Right forelimb (tissue), 1 donor: ENCODE data around the gene F7.
"Not testable (repeated sequence)": the region's sequence is repeated elsewhere in the genome, so short reads cannot be mapped to it uniquely, and the experiment has no call there.

Source experiments
- DNase-seq: peaks from one replicate; pipeline ENCODE4 v3.0.0-alpha.2; 2018

The F7 gene

DNA sequence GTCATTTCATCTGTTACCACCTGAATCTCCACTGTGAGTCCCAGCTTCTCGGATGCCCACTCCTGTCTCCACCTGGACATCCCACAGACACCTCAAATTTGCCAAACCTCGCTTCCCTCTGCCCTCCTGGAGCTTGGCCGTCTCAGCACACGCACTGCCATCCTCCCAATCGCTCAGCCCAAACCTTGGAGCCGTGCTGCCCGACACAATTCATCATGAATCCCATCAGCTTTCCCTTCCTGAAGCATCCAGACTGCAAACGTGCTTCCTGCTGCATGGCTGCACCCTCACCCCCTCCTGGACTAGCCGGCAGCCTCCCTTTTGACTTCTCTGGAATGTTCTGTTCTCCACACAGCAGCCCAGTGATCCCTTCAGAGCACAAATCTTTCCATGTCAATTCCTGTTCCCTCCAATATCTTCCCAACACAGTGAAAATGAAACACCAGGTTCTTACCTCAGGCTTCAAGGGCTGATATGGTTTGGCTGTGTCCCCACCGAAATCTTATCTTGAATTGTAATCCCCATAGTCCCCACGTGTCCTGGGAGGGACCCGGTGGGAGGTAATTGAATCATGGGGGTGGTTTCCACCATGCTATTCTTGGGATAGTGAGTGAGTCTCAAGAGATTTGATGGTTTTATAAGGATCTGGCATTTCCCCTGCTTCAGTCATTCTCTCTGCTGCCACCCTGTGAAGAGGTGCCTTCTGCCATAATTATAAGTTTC, 51.8 kb downstream of the F7 start:
- no peak for DNase-seq

DNA sequence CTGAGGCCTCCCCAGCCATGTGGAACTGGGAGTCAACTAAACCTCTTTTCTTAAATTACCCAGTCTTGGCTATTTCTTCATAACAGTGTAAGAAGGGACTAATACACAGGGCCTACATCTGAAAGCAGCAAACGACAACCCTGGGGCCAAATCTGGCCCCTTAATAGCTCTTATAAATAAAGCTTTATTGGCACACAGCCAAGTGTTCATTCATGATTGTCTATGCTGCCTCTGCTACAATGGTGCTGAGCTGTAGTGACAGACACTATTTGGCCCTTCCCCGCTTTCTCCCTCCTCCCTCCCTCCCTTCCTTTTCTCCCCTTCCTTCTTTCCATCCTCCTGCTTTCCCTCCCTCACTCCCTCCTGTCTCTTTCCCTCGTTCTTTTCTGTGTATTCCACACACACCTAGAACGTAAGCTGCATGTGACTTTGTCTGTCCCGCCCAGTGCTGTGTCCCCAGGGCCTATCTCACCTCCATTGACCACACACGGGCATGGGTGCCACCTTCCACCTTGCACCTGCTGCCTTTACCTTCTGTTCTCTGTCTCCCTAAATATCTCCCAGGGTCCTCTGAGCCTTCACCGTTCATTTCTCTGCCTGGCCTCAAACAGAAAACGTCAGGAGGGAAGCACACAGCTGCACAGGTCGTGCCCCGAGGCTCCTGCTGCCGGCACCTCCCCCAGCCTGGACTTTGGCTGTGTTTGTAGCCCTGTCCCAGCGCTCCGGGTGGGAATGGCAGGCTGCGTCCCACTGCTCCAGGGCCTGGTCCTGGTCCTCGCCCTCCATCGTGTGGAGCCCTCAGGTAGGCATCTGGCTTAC, 52.5 kb downstream of the F7 start, which contains the start of gene PROZ:
Gene PROZ, plus strand, starts transcription at position 720 of the 819 bp plus-strand sequence. Its CDS starts 13 bp downstream, at position 733.
- DNase-seq: no peak

DNA sequence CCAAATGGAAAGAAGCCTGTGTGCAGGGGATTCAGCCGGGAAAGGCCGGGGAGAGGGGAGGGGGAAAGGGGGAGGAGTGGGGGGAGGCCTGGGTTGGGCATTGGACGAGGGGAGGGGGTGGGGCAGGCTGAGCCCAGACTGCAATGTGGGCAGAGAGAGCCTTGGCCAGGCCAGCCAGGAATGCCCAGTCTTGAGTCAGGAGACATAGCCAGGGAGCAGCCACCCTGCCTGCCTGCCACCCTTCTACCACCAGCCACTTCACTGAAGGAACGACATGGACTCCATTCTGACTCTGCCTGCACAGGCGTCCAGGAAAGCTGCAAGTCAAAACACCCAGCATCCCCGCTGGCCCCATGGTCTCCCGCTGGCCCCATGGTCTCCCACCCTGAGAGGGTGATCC, 53.4 kb downstream of the F7 start:
- no peak for DNase-seq

DNA sequence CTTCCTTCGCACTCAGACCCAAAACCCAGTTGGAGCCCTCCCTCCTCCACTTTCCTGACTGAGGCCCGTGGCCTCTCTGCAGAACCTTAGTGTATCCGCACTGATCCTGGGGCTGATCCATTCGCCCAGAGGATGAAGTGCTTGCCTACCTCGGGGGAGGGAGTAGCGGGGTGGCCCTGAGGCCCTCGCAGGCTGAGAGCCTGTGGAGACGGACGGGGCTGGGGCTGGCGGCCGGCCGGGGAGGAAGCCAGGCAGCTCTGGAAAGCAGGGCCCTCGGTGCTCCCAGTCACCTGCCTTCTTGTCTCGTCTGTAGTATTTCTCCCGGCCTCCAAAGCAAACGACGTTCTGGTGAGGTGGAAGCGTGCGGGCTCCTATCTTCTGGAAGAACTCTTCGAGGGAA, 54.1 kb downstream of the F7 start:
- no peak for DNase-seq

DNA sequence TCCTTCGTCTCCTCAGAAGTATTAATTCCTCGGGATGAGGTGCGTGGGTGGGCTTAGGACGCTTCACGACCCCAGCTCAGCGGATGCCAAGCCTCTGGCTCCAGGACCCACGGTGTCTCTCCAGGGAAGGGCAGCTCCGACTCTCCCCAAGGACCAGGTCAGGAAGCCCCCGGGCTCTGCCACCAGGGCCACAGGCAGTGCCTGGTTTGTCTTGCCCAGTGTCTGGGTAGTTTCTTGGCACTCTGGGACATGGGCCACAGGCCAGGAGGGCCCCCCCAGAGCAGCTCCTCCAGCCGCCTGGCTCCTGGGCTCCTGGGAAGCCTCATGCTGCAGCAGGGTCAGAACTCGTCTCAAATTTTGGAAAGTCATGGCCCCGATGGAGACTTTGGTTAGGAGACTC, 55.4 kb downstream of the F7 start:
- DNase-seq: no peak

DNA sequence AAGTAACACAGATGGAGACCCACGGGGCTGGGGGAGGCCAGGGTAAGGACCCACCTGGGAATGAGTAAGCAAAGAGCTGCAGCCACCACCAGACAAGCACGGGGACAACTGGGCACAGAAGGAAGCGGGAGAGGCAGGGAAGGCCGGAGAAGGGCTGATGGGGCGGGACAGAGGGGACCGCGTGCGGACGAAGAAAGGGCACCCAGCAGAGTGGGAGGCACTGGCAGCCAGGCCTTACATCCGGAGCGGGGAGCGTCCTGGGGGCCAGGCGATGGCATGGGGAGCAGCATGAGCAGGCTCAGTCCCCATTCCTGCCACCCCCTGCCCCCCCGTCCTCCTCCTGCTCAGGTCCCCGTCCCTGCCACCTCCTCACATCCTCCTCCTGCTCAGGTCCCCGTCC, 55.8 kb downstream of the F7 start:
- no peak for DNase-seq

DNA sequence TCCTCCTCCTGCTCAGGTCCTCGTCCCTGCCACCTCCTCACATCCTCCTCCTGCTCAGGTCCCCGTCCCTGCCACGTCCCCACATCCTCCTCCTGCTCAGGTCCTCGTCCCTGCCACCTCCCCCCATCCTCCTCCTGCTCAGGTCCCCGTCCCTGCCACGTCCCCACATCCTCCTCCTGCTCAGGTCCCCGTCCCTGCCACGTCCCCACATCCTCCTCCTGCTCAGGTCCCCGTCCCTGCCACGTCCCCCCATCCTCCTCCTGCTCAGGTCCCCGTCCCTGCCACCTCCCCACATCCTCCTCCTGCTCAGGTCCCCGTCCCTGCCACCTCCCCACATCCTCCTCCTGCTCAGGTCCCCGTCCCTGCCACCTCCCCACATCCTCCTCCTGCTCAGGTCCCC, 56.4 kb downstream of the F7 start:
- DNase-seq: not testable (repeated sequence)

DNA sequence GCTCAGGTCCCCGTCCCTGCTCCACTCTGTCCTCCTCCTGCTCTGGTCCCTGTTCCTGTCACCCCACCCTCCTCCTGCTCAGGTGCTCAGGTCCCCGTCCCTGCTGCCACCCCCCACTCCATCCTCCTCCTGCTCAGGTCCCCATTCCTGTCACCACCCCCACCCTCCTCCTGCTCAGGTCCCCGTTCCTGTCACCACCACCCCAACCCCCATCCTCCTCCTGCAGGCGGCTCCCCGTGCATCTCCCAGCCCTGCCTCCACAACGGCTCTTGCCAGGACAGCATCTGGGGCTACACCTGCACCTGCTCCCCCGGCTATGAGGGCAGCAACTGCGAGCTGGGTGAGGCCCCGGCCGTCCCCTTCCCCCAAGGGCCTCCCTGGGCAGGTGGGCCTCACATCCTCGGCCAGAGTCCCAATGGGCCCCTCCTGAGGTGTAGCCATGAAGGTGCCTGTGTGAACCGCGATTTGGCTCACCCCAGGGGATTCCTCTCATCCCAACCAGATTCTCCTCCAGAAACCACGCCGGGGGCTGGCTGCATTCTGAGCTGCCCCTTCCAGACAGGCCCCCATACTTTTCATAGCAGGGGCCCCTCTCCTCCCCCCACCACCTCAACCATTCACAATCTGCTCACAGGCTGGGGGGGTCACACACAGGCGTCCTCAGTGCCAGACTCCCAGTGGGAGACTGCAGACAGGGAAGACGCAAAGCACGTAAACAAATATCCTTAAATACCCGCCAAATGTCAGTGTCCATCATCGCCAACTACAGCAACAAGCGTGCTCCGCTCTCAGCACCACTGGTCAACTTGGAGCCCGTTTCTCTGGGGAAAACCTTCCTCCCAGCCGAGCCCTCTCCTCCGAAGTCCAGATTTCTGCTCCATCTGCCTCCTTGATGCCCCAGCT, 57.4 kb downstream of the F7 start:
- DNase-seq: no peak

DNA sequence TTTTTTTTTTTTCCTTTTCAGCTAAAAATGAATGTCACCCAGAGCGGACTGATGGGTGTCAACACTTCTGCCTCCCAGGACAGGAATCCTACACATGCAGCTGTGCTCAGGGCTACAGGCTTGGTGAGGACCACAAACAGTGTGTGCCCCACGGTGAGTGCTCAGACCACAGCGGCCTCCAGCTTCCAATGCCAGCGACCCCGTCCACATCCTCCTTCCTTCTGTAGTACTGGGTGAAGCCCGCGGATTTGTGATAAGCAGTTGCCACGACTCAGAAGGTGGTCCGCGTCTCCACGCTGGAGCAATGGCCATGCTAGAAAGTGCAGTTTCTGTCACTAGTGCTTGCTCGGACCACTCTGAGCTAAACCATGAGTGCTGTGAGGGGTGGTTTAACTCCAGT, 58.9 kb downstream of the F7 start:
- no peak for DNase-seq

DNA sequence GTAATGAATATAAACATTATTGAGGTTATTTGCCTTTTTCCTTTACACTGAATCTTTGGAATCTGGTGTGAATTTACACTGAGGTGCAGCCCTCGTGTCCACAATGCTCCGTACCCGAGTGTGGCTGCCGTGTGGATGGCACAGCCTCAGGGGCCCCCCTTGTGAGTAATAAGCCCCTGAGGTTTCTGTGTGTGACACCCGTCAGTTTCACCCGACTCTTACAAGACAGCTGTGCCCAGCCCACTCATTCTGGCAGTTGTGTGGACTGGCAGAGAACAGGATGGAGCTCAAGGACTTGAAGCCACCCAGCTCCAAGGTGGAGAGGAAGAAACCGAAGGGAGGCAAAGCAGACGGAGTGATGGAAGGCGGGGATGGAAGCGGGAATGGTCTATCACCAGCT, 60.7 kb downstream of the F7 start:
- DNase-seq: no peak

DNA sequence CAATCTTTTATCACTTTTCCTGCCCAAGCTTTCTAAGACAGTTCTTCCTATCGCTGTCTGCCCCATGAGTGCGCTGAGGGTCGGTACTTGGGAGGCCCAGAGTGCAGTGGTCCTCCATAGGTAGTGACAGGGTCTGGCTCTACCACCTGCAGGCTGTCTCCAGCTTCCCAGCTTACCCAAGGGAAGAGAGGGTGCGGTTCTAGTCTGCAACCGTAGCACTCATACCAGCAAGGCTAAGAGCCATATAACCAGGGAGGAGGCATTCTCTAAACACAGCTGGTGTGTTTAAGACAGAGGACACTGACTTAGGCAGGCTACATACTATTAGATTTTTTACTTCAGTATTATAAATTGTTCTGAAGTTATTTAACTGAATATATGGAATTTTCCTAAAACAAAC, 61.1 kb downstream of the F7 start:
- no peak for DNase-seq

DNA sequence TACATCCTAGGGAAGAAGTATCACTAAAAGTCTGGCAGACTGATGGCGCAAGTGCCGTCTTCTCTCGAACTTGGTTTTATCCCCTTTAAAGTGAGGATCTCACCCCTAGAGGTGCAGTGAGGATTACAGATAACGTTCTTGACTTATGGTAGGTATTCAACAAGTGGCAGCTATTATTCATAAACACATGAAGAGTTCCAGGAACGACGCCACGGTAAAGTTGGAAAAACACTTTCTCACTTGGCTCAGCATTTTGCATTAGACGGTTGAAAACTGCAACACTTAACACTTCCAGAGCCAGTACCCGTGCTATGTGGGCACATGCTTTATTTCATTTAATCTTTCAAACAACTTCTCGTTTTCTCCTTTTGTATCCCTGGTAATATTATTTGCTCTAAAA, 61.6 kb downstream of the F7 start:
- DNase-seq: no peak

DNA sequence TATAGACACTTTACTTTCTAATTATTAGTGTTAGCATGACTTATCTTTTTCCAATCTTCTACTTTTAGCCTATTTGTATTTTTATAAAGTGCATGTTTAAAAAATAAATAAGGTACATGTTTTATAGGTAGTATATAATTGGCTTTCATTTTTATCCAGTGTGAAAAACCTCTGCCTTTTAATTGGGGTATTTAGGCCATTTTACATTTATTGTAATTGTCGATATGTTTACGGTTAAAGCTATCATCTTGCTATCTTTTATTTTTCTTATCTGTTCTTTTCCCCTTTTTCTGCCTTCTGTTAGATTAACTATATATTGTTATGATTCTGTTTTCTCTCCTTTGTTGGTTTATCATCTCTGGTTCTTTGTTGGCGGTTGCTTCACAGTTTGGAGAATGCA, 62.0 kb downstream of the F7 start:
- no peak for DNase-seq

DNA sequence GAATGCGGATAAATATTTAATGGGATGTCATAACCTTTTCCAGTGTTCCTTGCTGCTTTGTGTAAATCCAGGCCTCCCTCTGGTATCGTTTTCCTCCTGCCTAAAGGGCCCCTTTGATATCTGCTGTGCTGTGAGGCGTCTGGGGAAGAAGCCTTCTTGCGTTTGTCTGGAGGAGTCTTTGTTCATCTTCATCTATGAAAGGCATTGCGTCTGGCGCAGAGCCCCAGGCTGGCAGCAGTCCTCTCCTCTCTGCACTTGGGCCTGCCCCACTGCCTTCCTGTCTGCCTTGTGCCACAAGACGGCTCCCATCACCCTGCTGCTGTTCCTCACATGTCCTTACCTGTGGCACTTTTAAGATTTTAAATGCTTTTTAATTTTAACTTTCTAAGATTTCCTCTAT, 62.6 kb downstream of the F7 start:
- DNase-seq: no peak

DNA sequence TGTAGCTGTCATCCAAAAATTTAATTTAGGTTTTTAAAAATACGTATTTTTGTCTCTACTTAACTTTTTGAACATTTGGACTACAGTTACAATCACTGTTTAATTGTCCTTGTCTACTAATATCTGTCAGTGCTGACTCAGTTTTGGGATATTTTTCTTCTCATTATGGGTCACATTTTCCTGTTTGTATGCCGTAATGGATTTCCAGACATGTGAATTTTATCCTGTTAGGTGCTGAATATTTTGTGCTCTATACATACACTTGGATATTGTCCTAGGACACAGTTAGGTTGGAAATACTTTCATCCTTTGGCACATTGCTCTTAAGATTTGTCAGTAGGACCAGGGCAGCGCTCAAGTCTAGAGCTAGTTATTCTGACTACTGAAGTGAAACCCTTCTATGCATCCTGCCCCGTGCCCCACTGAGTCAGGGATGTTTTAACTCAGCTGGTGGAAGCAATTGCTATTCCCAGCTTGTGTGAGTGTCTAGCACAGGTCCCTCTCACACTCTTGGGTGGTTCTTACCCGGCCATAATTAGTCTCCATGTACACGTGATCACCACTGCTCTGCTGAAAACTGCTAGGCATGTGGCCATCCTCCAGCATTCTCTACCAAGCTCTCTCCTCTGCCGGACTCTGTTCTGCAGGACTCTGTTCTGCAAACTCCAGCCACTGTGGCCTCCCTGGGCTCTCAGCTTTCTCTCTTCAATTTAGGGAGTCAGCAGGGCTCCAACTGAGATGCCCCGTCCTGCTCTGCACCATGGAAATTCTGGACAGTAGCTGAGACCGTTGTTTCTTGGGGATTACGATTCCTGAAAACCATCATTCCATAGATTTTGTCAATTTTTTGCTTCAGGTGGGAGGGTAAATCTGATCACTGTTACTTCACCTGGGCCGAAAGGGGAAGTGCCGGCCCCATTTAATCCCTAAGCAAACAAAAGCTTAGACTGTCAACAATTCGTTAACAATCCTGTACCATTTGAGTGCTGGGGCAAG, 64.0 kb downstream of the F7 start:
- DNase-seq: no peak
